ENCODE results near the gene TPRN. TPM values are rescaled to one million over a fixed set of nuclear protein-coding genes. Genes with fewer than 3 reads are reported as not detected.

The TPRN gene
- total and polyA plus RNA-seq, 9 of the 15 experiments (the other 6 are each of a cell fraction or from before 2014, with no cell fraction given), result 0.31 to 31.9 (median 4.4) TPM

DNA sequence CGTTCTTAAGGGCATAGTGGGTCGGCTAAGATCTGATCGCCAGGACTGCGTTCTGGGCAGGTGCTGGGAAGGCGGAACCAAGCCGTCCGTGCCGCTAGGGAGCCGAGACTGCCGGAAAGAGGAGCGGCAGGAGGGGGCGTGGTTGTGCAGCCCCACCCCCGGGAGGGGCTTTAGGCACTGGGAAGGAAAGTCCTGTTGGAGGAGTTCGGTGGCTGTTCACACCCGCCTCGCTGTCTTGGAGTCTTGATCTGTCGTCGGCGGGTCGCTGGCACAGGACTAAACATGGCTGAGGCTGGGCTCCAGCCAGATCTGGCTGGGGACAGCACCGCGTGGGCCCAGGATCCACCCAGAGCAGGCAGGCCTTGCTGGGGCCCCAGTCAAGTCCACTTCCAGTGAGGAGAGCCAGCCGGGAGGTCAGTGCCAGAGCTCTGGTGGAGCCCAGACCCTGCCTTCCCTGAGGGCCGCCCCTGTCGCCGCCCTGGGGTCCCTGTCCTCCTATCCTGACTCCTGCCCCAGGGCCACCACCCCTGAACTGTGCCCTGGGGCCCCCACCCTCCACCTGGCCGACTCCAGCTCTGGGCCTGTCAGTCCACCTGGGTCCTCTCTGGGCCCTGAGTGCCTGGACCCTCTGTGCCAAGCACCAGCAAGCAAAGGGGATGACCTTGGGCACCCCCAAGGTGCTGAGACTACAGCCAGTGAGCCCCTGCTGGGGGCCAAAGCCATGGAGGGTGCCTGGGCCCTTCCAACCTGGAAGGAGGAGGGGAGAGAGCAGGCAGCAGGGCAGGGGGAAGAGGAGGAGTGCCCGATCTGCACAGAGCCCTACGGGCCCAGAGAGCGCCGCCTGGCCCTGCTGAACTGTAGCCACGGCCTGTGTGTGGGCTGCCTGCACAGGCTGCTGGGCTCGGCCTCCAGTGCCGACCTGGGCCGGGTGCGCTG is 17.0 kb upstream of the TPRN start (continued):
- TF ChIP-seq, protein P1, sequence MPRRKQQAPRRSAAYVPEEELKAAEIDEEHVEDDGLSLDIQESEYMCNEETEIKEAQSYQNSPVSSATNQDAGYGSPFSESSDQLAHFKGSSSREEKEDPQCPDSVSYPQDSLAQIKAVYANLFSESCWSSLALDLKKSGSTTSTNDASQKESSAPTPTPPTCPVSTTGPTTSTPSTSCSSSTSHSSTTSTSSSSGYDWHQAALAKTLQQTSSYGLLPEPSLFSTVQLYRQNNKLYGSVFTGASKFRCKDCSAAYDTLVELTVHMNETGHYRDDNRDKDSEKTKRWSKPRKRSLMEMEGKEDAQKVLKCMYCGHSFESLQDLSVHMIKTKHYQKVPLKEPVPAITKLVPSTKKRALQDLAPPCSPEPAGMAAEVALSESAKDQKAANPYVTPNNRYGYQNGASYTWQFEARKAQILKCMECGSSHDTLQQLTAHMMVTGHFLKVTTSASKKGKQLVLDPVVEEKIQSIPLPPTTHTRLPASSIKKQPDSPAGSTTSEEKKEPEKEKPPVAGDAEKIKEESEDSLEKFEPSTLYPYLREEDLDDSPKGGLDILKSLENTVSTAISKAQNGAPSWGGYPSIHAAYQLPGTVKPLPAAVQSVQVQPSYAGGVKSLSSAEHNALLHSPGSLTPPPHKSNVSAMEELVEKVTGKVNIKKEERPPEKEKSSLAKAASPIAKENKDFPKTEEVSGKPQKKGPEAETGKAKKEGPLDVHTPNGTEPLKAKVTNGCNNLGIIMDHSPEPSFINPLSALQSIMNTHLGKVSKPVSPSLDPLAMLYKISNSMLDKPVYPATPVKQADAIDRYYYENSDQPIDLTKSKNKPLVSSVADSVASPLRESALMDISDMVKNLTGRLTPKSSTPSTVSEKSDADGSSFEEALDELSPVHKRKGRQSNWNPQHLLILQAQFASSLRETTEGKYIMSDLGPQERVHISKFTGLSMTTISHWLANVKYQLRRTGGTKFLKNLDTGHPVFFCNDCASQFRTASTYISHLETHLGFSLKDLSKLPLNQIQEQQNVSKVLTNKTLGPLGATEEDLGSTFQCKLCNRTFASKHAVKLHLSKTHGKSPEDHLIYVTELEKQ (CRISPR knock-in tag; IDR thresholded peaks at IDR 0.05), result no peak
- no peak for TF ChIP-seq IRF2 (CRISPR knock-in tag; IDR thresholded peaks at IDR 0.05)
- TF ChIP-seq RB1 (IDR thresholded peaks at IDR 0.05; ENCODE audit: low read depth), result 0 out of 2 replicates have a peak, but pooled peaks have one; percentile 21
- TF ChIP-seq MYBL2 (IDR thresholded peaks at IDR 0.05; ENCODE audit: low read depth), result no peak
- TF ChIP-seq MYBL2 (CRISPR knock-in tag; IDR thresholded peaks at IDR 0.05; ENCODE audit: borderline replicate concordance), result no peak
- TF ChIP-seq, protein P2, sequence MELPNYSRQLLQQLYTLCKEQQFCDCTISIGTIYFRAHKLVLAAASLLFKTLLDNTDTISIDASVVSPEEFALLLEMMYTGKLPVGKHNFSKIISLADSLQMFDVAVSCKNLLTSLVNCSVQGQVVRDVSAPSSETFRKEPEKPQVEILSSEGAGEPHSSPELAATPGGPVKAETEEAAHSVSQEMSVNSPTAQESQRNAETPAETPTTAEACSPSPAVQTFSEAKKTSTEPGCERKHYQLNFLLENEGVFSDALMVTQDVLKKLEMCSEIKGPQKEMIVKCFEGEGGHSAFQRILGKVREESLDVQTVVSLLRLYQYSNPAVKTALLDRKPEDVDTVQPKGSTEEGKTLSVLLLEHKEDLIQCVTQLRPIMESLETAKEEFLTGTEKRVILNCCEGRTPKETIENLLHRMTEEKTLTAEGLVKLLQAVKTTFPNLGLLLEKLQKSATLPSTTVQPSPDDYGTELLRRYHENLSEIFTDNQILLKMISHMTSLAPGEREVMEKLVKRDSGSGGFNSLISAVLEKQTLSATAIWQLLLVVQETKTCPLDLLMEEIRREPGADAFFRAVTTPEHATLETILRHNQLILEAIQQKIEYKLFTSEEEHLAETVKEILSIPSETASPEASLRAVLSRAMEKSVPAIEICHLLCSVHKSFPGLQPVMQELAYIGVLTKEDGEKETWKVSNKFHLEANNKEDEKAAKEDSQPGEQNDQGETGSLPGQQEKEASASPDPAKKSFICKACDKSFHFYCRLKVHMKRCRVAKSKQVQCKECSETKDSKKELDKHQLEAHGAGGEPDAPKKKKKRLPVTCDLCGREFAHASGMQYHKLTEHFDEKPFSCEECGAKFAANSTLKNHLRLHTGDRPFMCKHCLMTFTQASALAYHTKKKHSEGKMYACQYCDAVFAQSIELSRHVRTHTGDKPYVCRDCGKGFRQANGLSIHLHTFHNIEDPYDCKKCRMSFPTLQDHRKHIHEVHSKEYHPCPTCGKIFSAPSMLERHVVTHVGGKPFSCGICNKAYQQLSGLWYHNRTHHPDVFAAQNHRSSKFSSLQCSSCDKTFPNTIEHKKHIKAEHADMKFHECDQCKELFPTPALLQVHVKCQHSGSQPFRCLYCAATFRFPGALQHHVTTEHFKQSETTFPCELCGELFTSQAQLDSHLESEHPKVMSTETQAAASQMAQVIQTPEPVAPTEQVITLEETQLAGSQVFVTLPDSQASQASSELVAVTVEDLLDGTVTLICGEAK (IDR thresholded peaks at IDR 0.05), result peak; percentile 84
- TF ChIP-seq, protein P2 (CRISPR knock-in tag; IDR thresholded peaks at IDR 0.05), result no peak
- no peak for TF ChIP-seq ZBTB1 (CRISPR knock-in tag; IDR thresholded peaks at IDR 0.05; ENCODE audit: borderline replicate concordance, low read depth)
- no peak for TF ChIP-seq CBFA2T3 (IDR thresholded peaks at IDR 0.05)
- TF ChIP-seq THRA (IDR thresholded peaks at IDR 0.05), result no peak
- no peak for TF ChIP-seq NCOR1 (IDR thresholded peaks at IDR 0.05)
- no peak for TF ChIP-seq ATF1 (CRISPR knock-in tag; IDR thresholded peaks at IDR 0.05)
- TF ChIP-seq ATF1 (tag; IDR thresholded peaks at IDR 0.05), result no peak
